ENCODE results near the gene STAG2.
"Not testable (repeated sequence)": the region's sequence is repeated elsewhere in the genome, so short reads cannot be mapped to it uniquely, and the experiment has no call there.

Gene STAG2

GRCh38 chrX:124097116-124097515, 135.6 kb downstream of the STAG2 start:
- no peak for TF ChIP-seq CTCF (IDR thresholded peaks at IDR 0.05; ENCODE audit: low read depth, low read length)
- in situ Hi-C loops (cut with HindIII; ENCODE audit: low sequenced_read_pairs), result no loop called here
- DNase-seq (ENCODE audit: low read depth, low spot score), result no peak
- H3K4me3 ChIP-seq (ENCODE audit: low read depth, low read length), result no peak overlapping the region

- TF ChIP-seq CTCF (IDR thresholded peaks at IDR 0.05; ENCODE audit: low read depth, low read length), result peak; percentile 62
- peak; percentile 35 for DNase-seq (ENCODE audit: low read depth, low spot score)
- no peak overlapping the region for H3K4me3 ChIP-seq (ENCODE audit: low read depth, low read length)
These were observed 136.6 kb downstream of the STAG2 start for GRCh38 chrX:124098089-124098488.

GRCh38 chrX:124103966-124104365, 142.5 kb downstream of the STAG2 start:
- no peak for TF ChIP-seq CTCF (IDR thresholded peaks at IDR 0.05; ENCODE audit: low read depth, low read length)
- in situ Hi-C loops (cut with HindIII; ENCODE audit: low sequenced_read_pairs), result no loop called here
- no peak for DNase-seq (ENCODE audit: low read depth, low spot score)
- no peak overlapping the region for H3K4me3 ChIP-seq (ENCODE audit: low read depth, low read length)

More at GRCh38 chrX:124098089-124098488, 136.6 kb downstream of the STAG2 start:
- in situ Hi-C loops (cut with HindIII; ENCODE audit: low sequenced_read_pairs), result no loop called here

GRCh38 chrX:124104512-124104911, 143.0 kb downstream of the STAG2 start:
- DNase-seq (ENCODE audit: low read depth, low spot score); H3K4me3 ChIP-seq (ENCODE audit: low read depth, low read length); in situ Hi-C loops (cut with HindIII; ENCODE audit: low sequenced_read_pairs): not testable (repeated sequence)

GRCh38 chrX:124113621-124114600, 152.4 kb downstream of the STAG2 start:
- in situ Hi-C loops (cut with HindIII; ENCODE audit: low sequenced_read_pairs), result no loop called here
- no peak overlapping the region for H3K4me3 ChIP-seq (ENCODE audit: low read depth, low read length)
- DNase-seq (ENCODE audit: low read depth, low spot score), result no peak
- no peak for TF ChIP-seq CTCF (IDR thresholded peaks at IDR 0.05; ENCODE audit: low read depth, low read length)

GRCh38 chrX:124117325-124117724, 155.8 kb downstream of the STAG2 start:
- in situ Hi-C loops (cut with HindIII; ENCODE audit: low sequenced_read_pairs), result no loop called here
- TF ChIP-seq CTCF (IDR thresholded peaks at IDR 0.05; ENCODE audit: low read depth, low read length), result no peak
- no peak for DNase-seq (ENCODE audit: low read depth, low spot score)
- no peak overlapping the region for H3K4me3 ChIP-seq (ENCODE audit: low read depth, low read length)

GRCh38 chrX:124125471-124125870, 164.0 kb downstream of the STAG2 start:
- no peak overlapping the region for H3K4me3 ChIP-seq (ENCODE audit: low read depth, low read length)
- in situ Hi-C loops (cut with HindIII; ENCODE audit: low sequenced_read_pairs), result no loop called here
- no peak for DNase-seq (ENCODE audit: low read depth, low spot score)
- TF ChIP-seq CTCF (IDR thresholded peaks at IDR 0.05; ENCODE audit: low read depth, low read length), result no peak
